Stimulated activated naive CD8-positive, alpha-beta T cell treated with anti-CD3 and anti-CD28 coated beads, Interleukin-15, amount 100 ng/mL, for 72 hours (primary cell): ENCODE data around the gene WNT16.
"Not testable (repeated sequence)": the region's sequence is repeated elsewhere in the genome, so short reads cannot be mapped to it uniquely, and the experiment has no call there.

Experiments used
- ATAC-seq: fragments of 150-1000 bp; cut with Tn5 transposase; 2 replicates; pipeline ENCODE4 v1.10.0; 2021; ENCODE audit warnings: mild to moderate bottlenecking, moderate library complexity
- DNase-seq, 2 donors: peaks; one replicate each; pipeline ENCODE4 v3.0.0; 2021 to 2022
- H3K27ac Mint-ChIP-seq, 2 donors: one replicate each; pipeline ENCODE4 v1.8.0; 2022; ENCODE audit warnings: mild to moderate bottlenecking in 2 of 2, mixed read lengths in 2 of 2, moderate library complexity in 2 of 2
- H3K27me3 Mint-ChIP-seq: one replicate; pipeline ENCODE4 v1.8.0; 2022; ENCODE audit warnings: mixed read lengths
- H3K4me1 Mint-ChIP-seq: one replicate; pipeline ENCODE4 v1.8.0; 2022; ENCODE audit warnings: mild to moderate bottlenecking, mixed read lengths
- H3K4me3 Mint-ChIP-seq, 2 donors: one replicate each; pipeline ENCODE4 v1.8.0; 2022; ENCODE audit warnings: mild to moderate bottlenecking in 2 of 2, mixed read lengths in 2 of 2, moderate library complexity in 1 of 2
- H3K9me3 Mint-ChIP-seq, 2 donors: one replicate each; pipeline ENCODE4 v1.8.0; 2022; ENCODE audit warnings: mixed read lengths in 2 of 2

The WNT16 gene, protein sequence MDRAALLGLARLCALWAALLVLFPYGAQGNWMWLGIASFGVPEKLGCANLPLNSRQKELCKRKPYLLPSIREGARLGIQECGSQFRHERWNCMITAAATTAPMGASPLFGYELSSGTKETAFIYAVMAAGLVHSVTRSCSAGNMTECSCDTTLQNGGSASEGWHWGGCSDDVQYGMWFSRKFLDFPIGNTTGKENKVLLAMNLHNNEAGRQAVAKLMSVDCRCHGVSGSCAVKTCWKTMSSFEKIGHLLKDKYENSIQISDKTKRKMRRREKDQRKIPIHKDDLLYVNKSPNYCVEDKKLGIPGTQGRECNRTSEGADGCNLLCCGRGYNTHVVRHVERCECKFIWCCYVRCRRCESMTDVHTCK

DNA sequence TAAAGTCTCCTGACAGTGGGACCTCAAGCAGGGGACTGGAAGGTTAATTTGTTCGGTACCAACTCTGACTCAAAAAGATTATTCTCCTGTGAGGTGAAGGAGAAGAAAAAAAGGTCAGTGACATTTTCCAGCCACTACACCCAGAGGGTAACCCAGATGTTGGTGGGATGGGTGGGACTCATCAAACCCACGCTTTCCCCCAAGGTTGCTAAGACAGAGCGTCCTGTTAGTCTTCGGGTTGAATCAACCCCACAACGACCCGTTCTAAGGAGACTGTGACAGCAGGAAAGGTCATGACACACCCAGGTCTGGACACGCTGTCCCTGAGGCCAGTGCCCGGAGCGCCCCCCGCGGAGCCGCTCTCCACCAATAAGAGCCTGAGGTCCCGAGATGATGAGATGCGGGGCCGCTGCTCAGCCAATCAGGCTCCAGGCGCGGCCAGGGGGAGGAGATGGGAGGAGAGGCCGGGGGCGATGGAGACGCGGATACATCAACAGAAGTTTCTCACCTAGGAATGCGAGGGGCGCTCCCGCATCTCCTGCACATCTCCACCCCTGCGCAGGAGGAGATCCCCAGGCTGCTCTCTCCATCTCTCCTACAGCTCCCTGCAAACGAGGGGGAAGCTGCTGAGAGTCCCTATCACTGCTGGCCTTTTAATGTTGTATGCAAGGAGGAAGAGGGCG lies at the start of gene WNT16:
WNT16 (plus strand) TSS at position 493 of the 683 bp plus-strand sequence. CDS start 293 bp downstream, outside the sequence.
- Mint-ChIP-seq H3K4me1 (peaks cover 25% of the 10 kb centered on the region), H3K27me3 (peaks cover 69% of the 10 kb centered on the region), H3K27ac (no peak within 1 kb of the TSS), H3K4me3 (peak within 1 kb of the TSS; percentile 47 to 74), H3K9me3 (no peaks in the 10 kb centered on the region)
- DNase-seq (no peak), ATAC-seq (peak; percentile 19)

DNA sequence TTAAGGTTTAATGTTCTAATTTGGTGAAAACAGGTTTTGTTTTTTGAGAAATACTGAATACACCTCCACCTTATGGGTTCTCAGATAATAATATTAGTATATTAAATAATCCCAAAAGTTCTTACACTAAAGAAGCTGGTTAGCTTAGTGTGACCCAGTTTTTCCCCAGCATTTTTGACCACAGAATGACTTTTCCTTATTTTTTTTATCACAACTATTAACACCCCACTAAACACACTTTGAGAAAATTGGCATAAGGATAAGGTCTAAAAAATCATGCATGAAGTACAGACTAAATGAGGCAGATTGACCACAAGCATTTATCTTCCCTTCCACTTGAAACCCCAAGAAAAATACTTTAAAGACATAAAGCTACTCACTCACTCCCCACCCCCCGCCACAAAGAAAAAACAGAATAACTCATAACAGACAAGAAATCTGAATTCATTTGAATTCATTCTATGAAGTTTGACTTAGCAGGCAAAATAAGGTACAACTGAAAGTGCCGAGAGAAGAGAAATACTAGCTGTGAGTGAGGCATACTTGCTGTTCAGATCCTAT lies 49.7 kb upstream of the WNT16 start:
- H3K4me1 Mint-ChIP-seq = peaks cover 24% of the 10 kb centered on the region
- ATAC-seq (no peak), DNase-seq (no peak)
- peaks cover 10 to 16% of the 10 kb centered on the region in 2 donors for H3K9me3 Mint-ChIP-seq
- peak overlapping the region; percentile 67 to 68 for H3K27ac Mint-ChIP-seq
- peak overlapping the region; percentile 48 to 63 for H3K4me3 Mint-ChIP-seq
- peaks cover 29% of the 10 kb centered on the region for H3K27me3 Mint-ChIP-seq

DNA sequence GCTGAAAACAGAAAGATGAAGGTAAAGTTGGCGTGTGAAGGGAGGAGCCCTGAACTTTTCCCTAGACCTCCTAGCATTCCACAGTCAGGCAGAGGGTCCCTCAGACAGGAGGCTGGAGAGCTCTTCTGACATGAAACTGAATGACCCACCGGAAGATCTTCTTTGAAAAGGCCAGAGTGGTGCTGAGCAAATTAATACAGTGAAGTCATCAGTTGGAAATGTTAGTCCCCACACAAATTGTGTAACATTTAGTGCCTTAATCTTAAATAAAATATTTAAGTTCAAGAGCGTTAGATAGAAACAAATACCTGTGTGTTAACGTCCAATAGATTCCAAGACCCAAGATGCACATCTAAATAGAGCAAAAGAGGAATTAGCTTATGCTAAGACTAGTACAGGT lies 49.0 kb upstream of the WNT16 start:
- peaks cover 16 to 21% of the 10 kb centered on the region in 2 donors for H3K9me3 Mint-ChIP-seq
- H3K27me3 Mint-ChIP-seq = peaks cover 24% of the 10 kb centered on the region
- ATAC-seq = no peak
- no peak overlapping the region for H3K27ac Mint-ChIP-seq
- DNase-seq = no peak
- no peak overlapping the region for H3K4me3 Mint-ChIP-seq
- peaks cover 24% of the 10 kb centered on the region for H3K4me1 Mint-ChIP-seq

DNA sequence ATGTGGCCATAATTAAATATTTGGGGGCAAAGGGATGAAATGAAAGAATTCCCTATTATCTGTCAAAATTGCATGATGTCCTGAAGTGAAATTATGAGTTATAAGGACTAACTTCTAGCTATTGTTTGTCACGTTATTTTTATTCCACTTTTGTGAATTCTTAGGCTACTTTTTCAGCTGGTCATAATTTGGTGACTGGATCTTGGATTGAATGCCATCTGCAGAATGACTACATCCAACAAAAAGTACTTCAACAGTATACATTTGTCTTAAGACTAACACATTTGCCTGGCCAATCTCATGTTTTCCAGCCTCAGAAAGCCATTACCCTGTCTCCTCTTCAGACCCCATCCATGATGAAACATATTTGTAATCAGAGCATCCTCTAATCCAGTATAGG lies 48.1 kb upstream of the WNT16 start:
- peaks cover 24% of the 10 kb centered on the region for H3K4me1 Mint-ChIP-seq
- no peak overlapping the region for H3K27ac Mint-ChIP-seq
- H3K27me3 Mint-ChIP-seq = peaks cover 22% of the 10 kb centered on the region
- peaks cover 24 to 30% of the 10 kb centered on the region in 2 donors for H3K9me3 Mint-ChIP-seq
- no peak for ATAC-seq
- H3K4me3 Mint-ChIP-seq = no peak overlapping the region
- DNase-seq = no peak

DNA sequence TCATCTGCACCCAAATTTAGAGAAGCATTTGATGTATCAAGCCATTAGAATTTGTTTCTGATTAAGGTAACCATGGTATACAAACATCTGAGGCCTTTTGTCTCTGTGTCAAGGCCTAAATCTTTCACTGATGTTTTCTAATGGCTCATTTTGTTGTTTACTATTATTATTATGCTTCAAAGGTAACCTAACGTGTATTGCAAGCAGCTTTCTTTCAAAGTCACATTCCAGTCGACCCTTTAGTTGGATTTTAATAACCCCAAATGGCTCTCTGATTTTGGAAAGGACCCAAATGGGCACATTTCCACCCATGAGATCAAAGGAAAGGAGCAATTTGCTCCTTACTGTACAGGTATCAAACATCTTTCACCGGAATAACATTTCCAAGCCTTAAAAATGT lies 46.7 kb upstream of the WNT16 start:
- Mint-ChIP-seq H3K4me1 (peaks cover 32% of the 10 kb centered on the region), H3K4me3 (no peak overlapping the region), H3K9me3 (peaks cover 39 to 43% of the 10 kb centered on the region in 2 donors), H3K27me3 (peaks cover 8% of the 10 kb centered on the region), H3K27ac (no peak overlapping the region)
- DNase-seq = no peak
- ATAC-seq = no peak

DNA sequence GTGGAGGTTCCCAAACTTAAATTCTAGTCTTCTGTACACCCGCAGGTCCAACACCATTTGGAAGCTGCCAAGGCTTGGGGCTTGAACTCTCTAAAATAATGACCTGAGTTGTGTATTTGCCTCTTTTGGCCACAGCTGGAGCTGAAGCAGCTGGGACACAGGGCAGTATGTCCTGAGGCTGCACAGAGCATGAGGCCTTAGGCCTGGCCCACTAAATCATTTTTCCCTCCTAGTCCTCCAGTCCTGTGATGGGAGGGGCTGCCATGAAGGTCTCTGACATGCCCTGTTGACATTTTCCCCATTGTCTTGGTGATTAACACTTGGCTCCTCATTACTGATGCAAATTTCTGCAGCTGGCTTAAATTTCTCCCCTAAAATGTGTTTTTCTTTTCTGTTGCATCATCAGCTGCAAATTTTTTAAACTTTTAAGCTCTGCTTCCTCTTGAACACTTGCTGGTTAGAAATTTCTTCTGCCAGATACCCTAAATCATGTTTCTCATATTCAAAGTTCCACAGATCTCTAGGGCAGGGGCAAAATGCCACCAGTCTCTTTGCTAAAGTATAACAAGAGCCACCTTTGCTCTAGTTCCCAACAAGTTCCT lies 43.6 kb upstream of the WNT16 start:
- DNase-seq (no peak), ATAC-seq (no peak)
- Mint-ChIP-seq H3K4me1 (peaks cover 12% of the 10 kb centered on the region), H3K4me3 (no peak overlapping the region), H3K27me3 (no peaks in the 10 kb centered on the region), H3K27ac (no peak overlapping the region), H3K9me3 (peaks cover 40 to 45% of the 10 kb centered on the region in 2 donors)

DNA sequence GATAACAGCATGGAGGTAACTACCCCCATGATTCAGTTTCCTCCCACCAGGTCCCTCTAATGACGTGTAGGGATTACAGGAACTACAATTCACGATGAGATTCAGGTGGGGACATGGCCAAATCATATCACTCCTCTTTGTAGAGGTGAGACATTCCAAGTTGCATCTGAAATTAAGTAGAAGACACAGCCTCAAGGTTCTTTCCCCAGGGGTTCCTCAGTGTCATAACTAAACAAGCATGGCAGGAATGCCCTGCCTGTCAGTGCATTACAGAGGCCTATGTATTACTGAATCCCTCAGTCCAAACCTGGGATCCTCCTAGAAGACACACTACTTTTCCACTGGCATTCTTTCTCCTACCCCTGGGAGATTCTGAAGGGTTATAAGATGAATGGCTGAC lies 42.6 kb upstream of the WNT16 start:
- H3K27me3 Mint-ChIP-seq = peaks cover 2% of the 10 kb centered on the region
- no peak overlapping the region for H3K27ac Mint-ChIP-seq
- no peak for ATAC-seq

DNA sequence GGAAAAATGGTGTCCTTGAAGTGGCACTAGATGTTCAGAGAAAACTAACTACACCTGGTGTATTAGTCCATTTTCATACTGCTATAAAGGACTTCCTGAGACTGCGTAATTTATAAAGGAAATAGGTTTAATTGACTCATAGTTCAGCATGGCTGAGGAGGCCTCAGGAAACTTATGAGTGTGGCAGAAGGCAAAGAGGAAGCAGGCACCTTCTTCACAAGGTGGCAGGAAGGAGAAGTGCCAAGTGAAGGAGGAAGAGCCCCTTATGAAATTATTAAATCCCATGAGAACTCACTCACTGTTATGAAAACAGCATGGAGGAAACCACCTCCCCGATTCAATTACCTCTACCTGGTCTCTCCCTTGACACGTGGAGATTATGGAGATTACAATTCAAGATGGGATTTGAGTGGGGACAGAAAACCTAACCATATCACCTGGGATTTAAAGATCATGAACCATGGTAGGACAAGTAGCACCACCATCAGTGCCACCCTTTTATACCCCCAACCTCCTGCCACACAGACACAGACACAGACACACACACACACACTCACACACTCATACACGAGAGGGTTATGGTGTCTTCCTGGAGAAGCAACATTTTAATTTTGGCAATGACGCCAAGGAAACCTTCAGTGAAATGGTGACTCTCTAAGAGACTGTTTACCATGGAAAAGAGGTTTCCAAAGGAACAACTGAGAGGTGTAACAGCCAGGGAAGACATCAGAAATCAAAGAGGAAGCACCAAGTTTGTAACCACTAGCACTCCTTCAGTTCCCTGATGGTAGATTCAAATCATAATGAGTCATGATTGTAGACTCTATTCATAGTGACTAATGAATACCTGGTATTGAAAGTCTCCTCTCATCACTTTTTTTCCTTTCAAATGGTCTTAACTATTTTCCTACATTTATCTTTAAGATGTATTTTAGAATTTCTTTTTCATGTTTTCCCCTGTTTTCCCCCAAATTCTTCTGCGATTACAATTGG lies 41.8 kb upstream of the WNT16 start:
- H3K4me1 Mint-ChIP-seq = peaks cover 12% of the 10 kb centered on the region
- ATAC-seq = peak; percentile 60
- no peak for DNase-seq
- no peak overlapping the region for H3K27ac Mint-ChIP-seq
- peaks cover 43 to 56% of the 10 kb centered on the region in 2 donors for H3K9me3 Mint-ChIP-seq
- H3K4me3 Mint-ChIP-seq = no peak overlapping the region
- H3K27me3 Mint-ChIP-seq = peaks cover 11% of the 10 kb centered on the region

More for the DNA sequence above, 42.6 kb upstream of the WNT16 start:
- Mint-ChIP-seq H3K4me1 (peaks cover 12% of the 10 kb centered on the region), H3K4me3 (no peak overlapping the region), H3K9me3 (peaks cover 41 to 47% of the 10 kb centered on the region in 2 donors)
- DNase-seq = no peak

DNA sequence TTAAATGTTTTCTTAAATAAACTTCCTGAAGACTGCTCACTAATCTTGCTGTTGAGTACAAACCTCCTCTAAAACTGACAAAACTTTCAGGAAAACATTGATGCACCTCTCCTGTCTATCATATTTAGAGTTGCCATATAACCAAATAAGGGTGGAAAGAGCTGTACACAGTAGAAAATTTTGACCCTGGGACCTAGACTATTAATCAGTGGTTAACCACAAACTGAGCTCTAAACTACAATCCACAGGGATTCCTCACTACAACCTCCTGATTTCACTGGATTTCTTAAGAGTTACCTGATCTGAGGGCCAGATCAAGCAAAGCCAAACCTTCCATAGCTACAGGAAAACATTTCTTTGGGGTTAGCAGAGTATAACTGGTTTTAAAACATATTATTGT lies 39.9 kb upstream of the WNT16 start:
- DNase-seq (no peak), ATAC-seq (no peak)
- peaks cover 38 to 61% of the 10 kb centered on the region in 2 donors for H3K9me3 Mint-ChIP-seq
- H3K27ac Mint-ChIP-seq = no peak overlapping the region
- peaks cover 12% of the 10 kb centered on the region for H3K4me1 Mint-ChIP-seq
- H3K4me3 Mint-ChIP-seq = no peak overlapping the region
- peaks cover 29% of the 10 kb centered on the region for H3K27me3 Mint-ChIP-seq

DNA sequence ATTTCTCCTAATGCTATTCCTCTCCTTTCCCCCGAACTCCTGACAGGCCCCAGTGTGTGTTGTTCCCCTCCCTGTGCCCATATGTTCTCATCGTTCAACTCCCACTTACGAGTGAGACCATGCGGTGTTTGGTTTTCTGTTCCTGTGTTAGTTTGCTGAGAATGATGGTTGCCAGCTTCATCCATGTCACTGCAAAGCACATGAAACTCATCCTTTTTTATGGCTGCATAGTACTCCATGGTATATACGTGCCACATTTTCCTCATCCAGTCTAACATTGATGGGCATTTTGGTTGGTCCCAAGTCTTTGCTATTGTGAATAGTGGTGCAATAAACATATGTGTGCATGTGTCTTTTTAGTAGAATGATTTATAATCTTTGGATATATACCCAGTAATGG lies 38.9 kb upstream of the WNT16 start:
- not testable (repeated sequence) for H3K27ac Mint-ChIP-seq, DNase-seq, ATAC-seq, H3K4me3 Mint-ChIP-seq
- H3K27me3 Mint-ChIP-seq = peaks cover 33% of the 10 kb centered on the region
- peaks cover 12% of the 10 kb centered on the region for H3K4me1 Mint-ChIP-seq
- H3K9me3 Mint-ChIP-seq = peaks cover 32 to 58% of the 10 kb centered on the region in 2 donors

DNA sequence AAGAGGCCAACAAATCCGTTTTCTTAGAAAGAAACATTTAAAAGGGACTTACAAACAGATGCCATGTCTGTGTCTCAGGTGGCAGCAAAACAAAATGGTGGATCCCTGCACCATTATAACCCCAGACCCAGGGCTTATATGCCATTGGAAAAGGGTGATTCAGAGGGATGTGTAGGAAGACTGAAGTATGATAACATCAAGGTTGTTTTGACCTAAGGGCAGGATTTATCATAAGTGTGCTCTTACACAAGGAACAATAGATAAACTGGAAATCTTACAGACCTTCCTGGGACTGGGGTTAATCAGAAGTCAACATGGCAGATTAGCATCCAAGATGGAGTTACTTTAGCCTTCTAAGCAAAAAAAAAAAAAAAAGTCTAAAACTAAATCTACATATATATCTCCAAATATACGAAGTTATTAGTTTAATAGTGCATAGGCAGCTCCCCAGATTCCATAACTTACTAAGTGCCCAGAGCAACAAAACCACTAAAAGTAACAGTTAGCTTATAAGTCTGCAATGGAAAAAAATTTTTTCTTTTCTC lies 34.3 kb upstream of the WNT16 start:
- Mint-ChIP-seq H3K4me3 (no peak overlapping the region), H3K9me3 (peaks cover 9 to 34% of the 10 kb centered on the region in 2 donors), H3K27ac (no peak overlapping the region), H3K27me3 (peaks cover 33% of the 10 kb centered on the region), H3K4me1 (no peaks in the 10 kb centered on the region)
- no peak for ATAC-seq
- no peak for DNase-seq

DNA sequence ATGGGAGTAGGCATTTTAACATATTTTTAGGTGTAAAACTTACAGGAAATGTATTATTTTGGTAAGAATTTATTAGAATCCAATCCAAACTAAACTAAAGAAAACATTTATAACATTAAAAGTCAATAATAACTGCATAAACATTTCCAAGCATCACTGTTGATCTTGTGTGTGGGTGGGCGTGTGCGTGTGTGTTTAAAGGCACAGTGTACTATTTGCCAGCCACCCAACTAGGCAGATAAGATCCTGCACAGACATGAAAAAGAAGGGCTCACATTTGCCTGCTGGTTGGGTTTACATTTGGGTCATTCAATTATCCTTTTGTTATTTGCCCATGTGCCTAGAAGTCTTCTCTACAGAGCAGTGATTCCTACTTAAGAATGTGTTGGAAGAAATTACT lies 31.0 kb upstream of the WNT16 start:
- Mint-ChIP-seq H3K27ac (no peak overlapping the region), H3K9me3 (peaks cover 5 to 12% of the 10 kb centered on the region in 2 donors), H3K4me1 (no peaks in the 10 kb centered on the region), H3K4me3 (no peak overlapping the region), H3K27me3 (peaks cover 33% of the 10 kb centered on the region)
- DNase-seq (no peak), ATAC-seq (no peak)

DNA sequence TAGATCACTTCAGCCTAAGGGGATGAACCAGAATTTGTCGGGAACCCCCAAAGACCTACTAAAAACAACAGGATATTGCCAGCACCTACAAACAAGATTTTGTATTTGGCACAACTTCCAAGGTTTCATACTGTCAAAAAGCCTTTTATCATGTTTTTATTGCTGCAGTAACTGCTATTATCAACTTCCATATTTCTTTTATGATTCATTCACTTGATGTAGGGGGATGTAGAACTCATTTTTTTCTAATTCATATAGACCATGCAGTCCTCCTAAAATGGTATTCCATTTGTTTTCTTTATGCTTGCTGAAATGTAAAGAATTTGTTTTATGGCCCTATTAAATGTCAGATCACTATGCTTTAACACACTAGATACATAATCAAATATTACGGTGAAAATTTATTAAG lies 30.0 kb upstream of the WNT16 start:
- no peak for DNase-seq
- H3K4me1 Mint-ChIP-seq = no peaks in the 10 kb centered on the region
- ATAC-seq = no peak
- H3K9me3 Mint-ChIP-seq = peaks cover 3 to 7% of the 10 kb centered on the region in 2 donors
- no peak overlapping the region for H3K4me3 Mint-ChIP-seq
- H3K27me3 Mint-ChIP-seq = peaks cover 25% of the 10 kb centered on the region
- H3K27ac Mint-ChIP-seq = no peak overlapping the region

DNA sequence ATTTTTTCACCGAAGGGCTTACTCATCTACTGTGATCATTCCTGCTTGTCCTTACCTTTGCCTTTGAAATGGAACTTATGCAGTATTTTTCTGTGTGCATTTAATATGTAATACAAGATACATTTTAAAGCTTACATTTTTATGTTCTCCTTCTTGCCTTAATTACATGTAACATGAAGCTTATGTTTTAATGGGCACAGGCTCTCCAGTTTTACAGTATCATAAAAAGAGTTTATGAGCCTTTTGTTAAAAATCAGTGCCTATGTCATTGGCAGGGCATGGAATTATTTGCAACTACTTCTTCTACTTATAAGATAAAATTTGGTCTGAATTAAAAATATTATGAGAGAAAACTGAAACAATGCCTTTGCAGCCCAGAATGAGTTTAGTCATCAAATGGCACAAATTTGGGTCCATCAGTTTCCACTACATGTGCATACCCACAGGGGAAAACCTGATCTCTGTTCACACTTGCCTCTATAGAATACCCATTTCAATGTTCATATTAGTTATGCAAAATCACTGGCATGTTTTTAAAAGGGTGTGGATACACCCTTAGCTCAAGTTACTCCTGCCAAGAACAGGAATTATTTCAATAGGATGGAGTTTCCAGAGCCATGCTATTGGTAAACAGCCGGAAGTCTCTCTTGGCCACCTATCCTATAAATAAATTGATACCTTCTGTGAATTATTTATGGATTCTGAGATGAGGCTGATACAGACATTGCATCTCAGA lies 27.9 kb upstream of the WNT16 start:
- Mint-ChIP-seq H3K4me1 (no peaks in the 10 kb centered on the region), H3K27me3 (peaks cover 20% of the 10 kb centered on the region), H3K4me3 (no peak overlapping the region), H3K9me3 (no peaks in the 10 kb centered on the region), H3K27ac (no peak overlapping the region)
- ATAC-seq (no peak), DNase-seq (no peak)
